Naive thymus-derived CD4-positive, alpha-beta T cell (primary cell): ENCODE measurements around the gene ENDOU. TPM values are rescaled to one million over a fixed set of nuclear protein-coding genes. Genes with fewer than 3 reads are reported as not detected.

ENCODE experiments used
- ATAC-seq: fragments of 150-1000 bp; cut with Tn5 transposase; 2 replicates; pipeline ENCODE4 v1.10.0; 2021; ENCODE audit warnings: mild to moderate bottlenecking, moderate library complexity
- CTCF ChIA-PET: fragments of 350-600 bp; sonication (Branson Sonifier 250); formaldehyde crosslinking; loops from one replicate; lab custom pipeline; 2021; ENCODE audit warnings: antibody characterized with exemption; lab: Charles Lee
- POLR2A ChIA-PET: fragments of 350-600 bp; sonication (Branson Sonifier 250); formaldehyde crosslinking; loops from one replicate; lab custom pipeline; 2021; ENCODE audit warnings: antibody characterized with exemption, inconsistent platforms; lab: Charles Lee
- DNase-seq, 9 donors: peaks; one replicate each; pipeline versions ENCODE4 v3.0.0 to v3.0.0-alpha.2; 2020 to 2022; ENCODE audit warnings: mixed read lengths in 1 of 9
- H3K27ac ChIP-seq: one replicate; pipeline ENCODE4 v1.7.0; 2013; ENCODE audit warnings: mild to moderate bottlenecking, low read depth, low read length, moderate library complexity
- H3K27me3 ChIP-seq, 2 donors: one replicate each; pipeline ENCODE4 v1.7.0; 2013; ENCODE audit warnings: low read length in 2 of 2, mild to moderate bottlenecking in 2 of 2, moderate library complexity in 2 of 2; ENCODE audit not compliant: control insufficient read depth in 2 of 2, insufficient read depth in 2 of 2
- H3K36me3 ChIP-seq, 3 experiments: 1 replicate in 2 of 3; 2 replicates in 1 of 3; pipeline ENCODE4 v1.7.0; 2013; ENCODE audit warnings: low read length in 3 of 3, mild to moderate bottlenecking in 3 of 3, moderate library complexity in 1 of 3; ENCODE audit not compliant: insufficient read depth in 3 of 3, control insufficient read depth in 2 of 3
- H3K4me1 ChIP-seq, 2 donors: one replicate each; pipeline ENCODE4 v1.7.0; 2013; ENCODE audit warnings: low read length in 2 of 2, mild to moderate bottlenecking in 2 of 2, moderate library complexity in 1 of 2; ENCODE audit not compliant: control insufficient read depth in 2 of 2, insufficient read depth in 2 of 2
- H3K4me3 ChIP-seq: 2 replicates; pipeline ENCODE4 v1.7.0; 2013; ENCODE audit warnings: mild to moderate bottlenecking, low read length
- H3K9me3 ChIP-seq, 3 experiments: 1 replicate in 2 of 3; 2 replicates in 1 of 3; pipeline ENCODE4 v1.7.0; 2013; ENCODE audit warnings: low read length in 3 of 3; ENCODE audit not compliant: control insufficient read depth in 2 of 3
- H3K27ac Mint-ChIP-seq, 9 donors: one replicate each; pipeline ENCODE4 v1.8.0; 2020 to 2022; ENCODE audit warnings: mixed read lengths in 9 of 9, mild to moderate bottlenecking in 8 of 9, moderate library complexity in 5 of 9, inconsistent platforms in 2 of 9
- H3K27me3 Mint-ChIP-seq, 5 donors: one replicate each; pipeline ENCODE4 v1.8.0; 2021 to 2022; ENCODE audit warnings: mixed read lengths in 5 of 5, mild to moderate bottlenecking in 1 of 5
- H3K36me3 Mint-ChIP-seq, 5 donors: one replicate each; pipeline ENCODE4 v1.8.0; 2020 to 2022; ENCODE audit warnings: mixed read lengths in 5 of 5, mild to moderate bottlenecking in 3 of 5, inconsistent platforms in 1 of 5
- H3K4me1 Mint-ChIP-seq, 7 donors: one replicate each; pipeline ENCODE4 v1.8.0; 2020 to 2022; ENCODE audit warnings: mixed read lengths in 7 of 7, mild to moderate bottlenecking in 3 of 7, inconsistent platforms in 1 of 7
- H3K4me3 Mint-ChIP-seq, 10 donors: one replicate each; pipeline ENCODE4 v1.8.0; 2020 to 2022; ENCODE audit warnings: mild to moderate bottlenecking in 10 of 10, mixed read lengths in 10 of 10, moderate library complexity in 6 of 10, inconsistent platforms in 2 of 10
- H3K9me3 Mint-ChIP-seq, 11 donors: one replicate each; pipeline ENCODE4 v1.8.0; 2020 to 2022; ENCODE audit warnings: mixed read lengths in 11 of 11, mild to moderate bottlenecking in 4 of 11, inconsistent platforms in 1 of 11, moderate library complexity in 1 of 11
- intact Hi-C, 2 donors: fragments of 100-400 bp; cut with micrococcal nuclease; formaldehyde crosslinking; loops; one replicate each; pipeline ENCODE4 v1.15.1; 2023
- polyA plus RNA-seq, 2 donors: library from polyadenylated mRNA; unstranded; fragments of 300-500 nt; fragmentation: Illumina TruSeq; gene quantifications; one replicate each; pipeline ENCODE4 v1.2.3, GENCODE V29; 2021
- total RNA-seq, 6 experiments: library from RNA in 5 of 6; stranded (reverse) in 5 of 6; gene quantifications; 1 replicate in 5 of 6; 2 replicates in 1 of 6; pipeline ENCODE4 v1.2.3 and lab custom pipeline; 2021 to 2026

ENDOU gene
- total and polyA plus RNA-seq, 7 experiments from 2014 or later, result not detected

GRCh38 chr12:47732504-47732903, 7.2 kb upstream of the ENDOU start:
- Mint-ChIP-seq H3K27me3 (no peaks in the 10 kb centered on the region), H3K27ac (no peak overlapping the region), H3K4me1 (peaks cover 0 to 7% (median 0%) of the 10 kb centered on the region in 7 donors), H3K9me3 (no peaks in the 10 kb centered on the region), H3K4me3 (no peak overlapping the region), H3K36me3 (peaks cover 0 to 5% (median 0%) of the 10 kb centered on the region in 5 donors)
- no peak overlapping the region for H3K27ac ChIP-seq
- no peaks in the 10 kb centered on the region for H3K9me3 ChIP-seq
- POLR2A ChIA-PET, result no interaction called here
- no peaks in the 10 kb centered on the region for H3K36me3 ChIP-seq
- no peak for ATAC-seq
- CTCF ChIA-PET, result interaction anchor here (0.6 to 7.5 kb wide), 7 partner anchors 10 to 153 kb away, joined by 3 to 41 read pairs (median 3); no protein-coding TSS in a partner anchor
- no peak overlapping the region for H3K4me3 ChIP-seq
- intact Hi-C loops, result no loop called here
- no peak for DNase-seq
- H3K27me3 ChIP-seq, result no peaks in the 10 kb centered on the region
- no peaks in the 10 kb centered on the region for H3K4me1 ChIP-seq

- Mint-ChIP-seq H3K9me3 (no peaks in the 10 kb centered on the region), H3K27me3 (no peaks in the 10 kb centered on the region), H3K4me1 (peaks cover 0 to 7% (median 0%) of the 10 kb centered on the region in 7 donors), H3K27ac (no peak overlapping the region), H3K4me3 (no peak overlapping the region), H3K36me3 (peaks cover 0 to 5% (median 0%) of the 10 kb centered on the region in 5 donors)
- POLR2A ChIA-PET, result no interaction called here
- Histone ChIP-seq H3K9me3 (no peaks in the 10 kb centered on the region), H3K36me3 (no peaks in the 10 kb centered on the region), H3K4me3 (no peak overlapping the region), H3K27me3 (no peaks in the 10 kb centered on the region), H3K4me1 (no peaks in the 10 kb centered on the region), H3K27ac (no peak overlapping the region)
- ATAC-seq (no peak), DNase-seq (no peak)
- CTCF ChIA-PET, result interaction anchor here (0.6 to 7.5 kb wide), 4 partner anchors 11 to 82 kb away, joined by 3 to 41 read pairs (median 4); no protein-coding TSS in a partner anchor
- intact Hi-C loops, result no loop called here
These were observed 6.4 kb upstream of the ENDOU start for GRCh38 chr12:47731723-47732122.

- no peak overlapping the region for H3K27ac ChIP-seq
- H3K4me1 ChIP-seq, result no peaks in the 10 kb centered on the region
- POLR2A ChIA-PET, result no interaction called here
- H3K9me3 ChIP-seq, result no peaks in the 10 kb centered on the region
- peaks cover 0 to 7% (median 0%) of the 10 kb centered on the region in 7 donors for H3K4me1 Mint-ChIP-seq
- intact Hi-C loops, result no loop called here
- H3K4me3 ChIP-seq, result no peak overlapping the region
- no peaks in the 10 kb centered on the region for H3K36me3 ChIP-seq
- no peak overlapping the region for H3K27ac Mint-ChIP-seq
- DNase-seq (no peak), ATAC-seq (no peak)
- H3K9me3 Mint-ChIP-seq, result no peaks in the 10 kb centered on the region
- H3K36me3 Mint-ChIP-seq, result peaks cover 0 to 5% (median 0%) of the 10 kb centered on the region in 5 donors
- CTCF ChIA-PET, result interaction anchor here (1.1 to 7.5 kb wide), 2 partner anchors 12 to 37 kb away, joined by 3 to 41 read pairs; no protein-coding TSS in a partner anchor
- H3K27me3 Mint-ChIP-seq, result no peaks in the 10 kb centered on the region
- no peaks in the 10 kb centered on the region for H3K27me3 ChIP-seq
- no peak overlapping the region for H3K4me3 Mint-ChIP-seq
These were observed 5.1 kb upstream of the ENDOU start for GRCh38 chr12:47730341-47730744.

- H3K4me3 ChIP-seq, result no peak overlapping the region
- H3K4me3 Mint-ChIP-seq, result no peak overlapping the region
- H3K4me1 Mint-ChIP-seq, result peaks cover 0 to 7% (median 0%) of the 10 kb centered on the region in 7 donors
- no peaks in the 10 kb centered on the region for H3K9me3 Mint-ChIP-seq
- no peaks in the 10 kb centered on the region for H3K27me3 ChIP-seq
- H3K36me3 ChIP-seq, result no peaks in the 10 kb centered on the region
- DNase-seq (no peak), ATAC-seq (no peak)
- no peaks in the 10 kb centered on the region for H3K9me3 ChIP-seq
- ChIA-PET CTCF (interaction anchor here (7.5 kb wide), 1 partner anchor 13 kb away, joined by 41 read pairs; no protein-coding TSS in a partner anchor), POLR2A (no interaction called here)
- no peak overlapping the region for H3K27ac Mint-ChIP-seq
- no peaks in the 10 kb centered on the region for H3K4me1 ChIP-seq
- H3K27me3 Mint-ChIP-seq, result no peaks in the 10 kb centered on the region
- intact Hi-C loops, result no loop called here
- no peak overlapping the region for H3K27ac ChIP-seq
- peaks cover 0 to 5% (median 0%) of the 10 kb centered on the region in 5 donors for H3K36me3 Mint-ChIP-seq
These were observed 3.9 kb upstream of the ENDOU start for GRCh38 chr12:47729233-47729632.

GRCh38 chr12:47725893-47726292, 603 bp upstream of the ENDOU start:
- DNase-seq (no peak), ATAC-seq (no peak)
- Mint-ChIP-seq H3K9me3 (no peaks in the 10 kb centered on the region), H3K36me3 (peaks cover 0 to 26% (median 0%) of the 10 kb centered on the region in 5 donors), H3K4me1 (peaks cover 8 to 22% (median 12%) of the 10 kb centered on the region in 7 donors), H3K27me3 (no peaks in the 10 kb centered on the region), H3K4me3 (no peak overlapping the region), H3K27ac (no peak overlapping the region)
- no peaks in the 10 kb centered on the region for H3K9me3 ChIP-seq
- CTCF ChIA-PET, result no interaction called here
- POLR2A ChIA-PET, result interaction anchor here (1.2 kb wide), 1 partner anchor 11 kb away, joined by 3 read pairs; no protein-coding TSS in a partner anchor
- H3K36me3 ChIP-seq, result no peaks in the 10 kb centered on the region
- no peak overlapping the region for H3K27ac ChIP-seq
- intact Hi-C loops, result no loop called here
- H3K4me1 ChIP-seq, result peaks cover 0 to 15% of the 10 kb centered on the region in 2 donors
- no peaks in the 10 kb centered on the region for H3K27me3 ChIP-seq
- no peak overlapping the region for H3K4me3 ChIP-seq

- Histone ChIP-seq H3K4me1 (peaks cover 1 to 15% of the 10 kb centered on the region in 2 donors), H3K27ac (no peak overlapping the region), H3K36me3 (no peaks in the 10 kb centered on the region), H3K27me3 (no peaks in the 10 kb centered on the region), H3K9me3 (no peaks in the 10 kb centered on the region), H3K4me3 (no peak overlapping the region)
- intact Hi-C loops, result no loop called here
- H3K9me3 Mint-ChIP-seq, result no peaks in the 10 kb centered on the region
- no peak overlapping the region for H3K4me3 Mint-ChIP-seq
- H3K4me1 Mint-ChIP-seq, result peaks cover 12 to 25% (median 17%) of the 10 kb centered on the region in 7 donors
- peaks cover 0 to 30% (median 0%) of the 10 kb centered on the region in 5 donors for H3K36me3 Mint-ChIP-seq
- ChIA-PET CTCF (interaction anchor here (0.8 to 3.9 kb wide), 3 partner anchors 18 to 44 kb away, joined by 3 to 13 read pairs (median 12); no protein-coding TSS in a partner anchor), POLR2A (no interaction called here)
- H3K27me3 Mint-ChIP-seq, result no peaks in the 10 kb centered on the region
- peak overlapping the region in 2 of 9 donors; percentile 22 to 70 for H3K27ac Mint-ChIP-seq
- ATAC-seq (no peak), DNase-seq (no peak)
These were observed 2.2 kb downstream of the ENDOU start for GRCh38 chr12:47722941-47723631.
